OCI-LY1 (cell line): ENCODE measurements around the gene TRIM29.

Source experiments
- EZH2 ChIP-seq: fragments of 200-600 bp; sonication (generic), shearing (Covaris generic); IDR thresholded peaks from 2 replicates; pipeline ENCODE4 v1.8.0; 2017; ENCODE audit warnings: borderline replicate concordance, mixed run types, mild to moderate bottlenecking, antibody characterized with exemption, low read length, moderate library complexity, mixed read lengths
- TF ChIP-seq, protein P1 (sequence below): fragments of 200-600 bp; sonication (generic), shearing (Covaris generic); IDR thresholded peaks from 2 replicates; pipeline ENCODE4 v1.5.1; 2017; ENCODE audit warnings: mild to moderate bottlenecking, antibody characterized with exemption, low read length, moderate library complexity, mixed read lengths

DNA sequence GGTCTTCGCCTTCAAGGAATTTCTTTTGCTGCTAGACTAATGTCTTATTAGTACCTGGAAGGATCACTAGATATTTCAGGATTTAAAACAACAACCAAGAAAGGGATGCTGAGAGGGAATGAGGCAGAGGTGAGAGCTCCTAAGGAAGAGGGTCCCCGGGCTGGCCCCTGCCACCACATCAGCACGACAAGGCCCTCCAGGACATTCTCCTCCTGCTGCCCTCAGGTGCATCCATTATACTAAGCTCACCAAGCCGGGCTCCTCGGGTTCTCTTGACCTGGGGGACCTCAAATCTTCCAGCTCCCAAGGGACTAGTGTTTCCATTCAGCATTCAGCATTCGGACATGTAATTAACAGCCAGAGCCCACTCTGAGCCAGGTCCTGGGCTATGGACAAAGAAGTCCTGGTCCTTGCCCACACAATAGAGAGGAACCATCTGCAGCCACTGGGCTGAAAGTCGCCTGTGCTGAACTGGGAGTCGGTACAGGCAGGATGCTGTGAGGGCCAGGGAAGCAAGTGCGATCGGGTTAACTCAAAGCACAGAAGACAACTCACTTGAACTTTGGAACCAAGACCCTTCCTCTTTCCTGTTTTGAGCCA is 43.6 kb upstream of the TRIM29 start:
- TF ChIP-seq, protein P1, sequence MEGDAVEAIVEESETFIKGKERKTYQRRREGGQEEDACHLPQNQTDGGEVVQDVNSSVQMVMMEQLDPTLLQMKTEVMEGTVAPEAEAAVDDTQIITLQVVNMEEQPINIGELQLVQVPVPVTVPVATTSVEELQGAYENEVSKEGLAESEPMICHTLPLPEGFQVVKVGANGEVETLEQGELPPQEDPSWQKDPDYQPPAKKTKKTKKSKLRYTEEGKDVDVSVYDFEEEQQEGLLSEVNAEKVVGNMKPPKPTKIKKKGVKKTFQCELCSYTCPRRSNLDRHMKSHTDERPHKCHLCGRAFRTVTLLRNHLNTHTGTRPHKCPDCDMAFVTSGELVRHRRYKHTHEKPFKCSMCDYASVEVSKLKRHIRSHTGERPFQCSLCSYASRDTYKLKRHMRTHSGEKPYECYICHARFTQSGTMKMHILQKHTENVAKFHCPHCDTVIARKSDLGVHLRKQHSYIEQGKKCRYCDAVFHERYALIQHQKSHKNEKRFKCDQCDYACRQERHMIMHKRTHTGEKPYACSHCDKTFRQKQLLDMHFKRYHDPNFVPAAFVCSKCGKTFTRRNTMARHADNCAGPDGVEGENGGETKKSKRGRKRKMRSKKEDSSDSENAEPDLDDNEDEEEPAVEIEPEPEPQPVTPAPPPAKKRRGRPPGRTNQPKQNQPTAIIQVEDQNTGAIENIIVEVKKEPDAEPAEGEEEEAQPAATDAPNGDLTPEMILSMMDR = no peak
- no peak for TF ChIP-seq EZH2
